Lung (tissue), 12 donors: ENCODE data around the gene TMEM109. TPM values are rescaled to one million over a fixed set of nuclear protein-coding genes. Genes with fewer than 3 reads are reported as not detected.

Source experiments
- ATAC-seq: fragments of 200-7000 bp; cut with Tn5 transposase; one replicate; pipeline ENCODE4 v1.9.1; 2020; ENCODE audit warnings: moderate number of reproducible peaks; ENCODE audit not compliant: insufficient read depth, low FRiP score
- DNase-seq, 3 donors: peaks; one replicate each; pipeline ENCODE4 v3.0.0-alpha.2; 2013 to 2017
- H3K27ac ChIP-seq, 2 donors: one replicate each; pipeline ENCODE4 v1.5.1; 2013; ENCODE audit warnings: mild to moderate bottlenecking in 2 of 2, moderate library complexity in 2 of 2, control low read depth in 1 of 2, inconsistent platforms in 1 of 2, low read depth in 1 of 2, low read length in 1 of 2
- H3K27me3 ChIP-seq, 3 donors: one replicate each; pipeline ENCODE4 v1.5.1; 2013; ENCODE audit warnings: low read length in 2 of 3; ENCODE audit not compliant: control insufficient read depth in 3 of 3, insufficient read depth in 3 of 3
- H3K36me3 ChIP-seq, 4 donors: one replicate each; pipeline ENCODE4 v1.5.1; 2013; ENCODE audit warnings: low read length in 4 of 4, mild to moderate bottlenecking in 1 of 4, moderate library complexity in 1 of 4; ENCODE audit not compliant: control insufficient read depth in 4 of 4, insufficient read depth in 4 of 4
- H3K4me1 ChIP-seq, 5 donors: one replicate each; pipeline ENCODE4 v1.5.1; 2013; ENCODE audit warnings: low read length in 5 of 5, mild to moderate bottlenecking in 2 of 5, moderate library complexity in 1 of 5; ENCODE audit not compliant: control insufficient read depth in 5 of 5, insufficient read depth in 5 of 5
- H3K4me3 ChIP-seq: one replicate; pipeline ENCODE4 v1.5.1; 2013; ENCODE audit warnings: mild to moderate bottlenecking, control low read depth, moderate library complexity
- H3K9ac ChIP-seq, 2 donors: one replicate each; pipeline ENCODE4 v1.5.1; 2013; ENCODE audit warnings: low read length in 2 of 2, control low read depth in 1 of 2; ENCODE audit not compliant: insufficient read depth in 1 of 2
- H3K9me3 ChIP-seq, 4 donors: one replicate each; pipeline ENCODE4 v1.5.1; 2013; ENCODE audit warnings: low read length in 3 of 4, mild to moderate bottlenecking in 1 of 4, moderate library complexity in 1 of 4; ENCODE audit not compliant: control insufficient read depth in 4 of 4, insufficient read depth in 3 of 4
- WGBS, 2 donors: extraction: QIAGEN DNeasy Blood & Tissue Kit; methylation state at CpG; one replicate each; pipeline ENCODE4 v1.1.7; 2013; 5-methylcytosine and 5-hydroxymethylcytosine counted together
- polyA plus RNA-seq, 2 donors: library from polyadenylated mRNA; stranded (reverse); fragments of 200-250 nt; gene quantifications; one replicate each; pipeline ENCODE4 v1.2.1, GENCODE V29; 2013
- total RNA-seq, 2 donors: library from RNA; depleted of rRNA in 1 of 2; stranded (reverse); fragments of >200 nt in 1 of 2; gene quantifications; one replicate each; pipeline ENCODE4 v1.2.1, GENCODE V29; 2014 to 2021
- TF ChIP-seq, protein P1 (sequence below): IDR thresholded peaks from 2 replicates; pipeline ENCODE4 v1.5.1; 2012; ENCODE audit warnings: mild to moderate bottlenecking; ENCODE audit errors: control extremely low read depth, extremely low read depth
- donor health status: control.
- donor health status: control.
- donor health status: Bipolar disorder and iron deficiency.
- donor health status: healthy.
- donor health status: DM: yes; HTN: yes; CAD: no.

The TMEM109 gene
- total and polyA plus RNA-seq, 4 donors = 69.2 to 128 (median 99.3) TPM

DNA sequence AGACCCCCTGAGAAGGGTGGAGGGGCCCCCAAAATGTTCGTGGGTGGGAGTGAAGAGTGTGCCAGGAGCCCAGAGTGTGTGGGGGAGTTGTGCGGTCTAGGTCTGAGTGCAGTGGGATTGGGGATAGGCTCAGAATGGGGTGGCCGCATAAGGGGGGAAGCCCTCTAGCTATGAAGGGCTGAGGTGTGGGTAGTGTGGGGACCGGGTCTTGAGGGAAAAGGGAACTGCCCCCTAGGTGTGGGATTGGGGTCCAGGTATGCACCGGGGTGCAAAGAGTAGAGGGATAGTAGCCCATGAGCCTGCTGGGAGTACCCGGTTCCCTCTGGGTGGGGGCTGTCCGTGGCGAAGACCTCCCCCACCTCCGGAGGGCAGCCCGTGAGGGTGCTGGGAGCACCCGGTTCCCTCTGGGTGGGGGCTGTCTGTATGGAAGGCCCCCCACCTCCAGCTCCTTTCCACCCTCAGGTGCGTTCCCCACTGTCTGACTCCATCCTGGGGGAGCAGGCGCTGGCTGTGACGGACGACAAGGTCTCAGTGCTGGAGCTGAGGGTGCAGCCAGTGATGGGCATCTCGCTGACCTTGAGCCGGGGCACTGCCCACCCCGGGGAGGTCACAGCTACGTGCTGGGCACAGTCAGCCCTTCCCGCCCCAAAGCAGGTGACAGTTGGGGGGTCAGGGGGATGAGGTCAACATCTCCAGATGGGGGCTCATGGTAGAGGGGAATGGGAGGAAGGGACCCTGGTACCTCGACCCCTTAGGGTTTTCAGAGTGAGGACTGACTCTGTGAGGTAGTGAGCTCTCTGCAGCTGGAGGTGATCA, 21.0 kb downstream of the TMEM109 start:
- DNase-seq (no peak), ATAC-seq (no peak)
- no peak overlapping the region for H3K27ac ChIP-seq
- peaks cover 0 to 13% (median 7%) of the 10 kb centered on the region in 4 donors for H3K36me3 ChIP-seq
- no peak overlapping the region for H3K9ac ChIP-seq
- H3K4me1 ChIP-seq = peaks cover 0 to 14% (median 0%) of the 10 kb centered on the region in 5 donors
- H3K4me3 ChIP-seq = no peak overlapping the region
- no peaks in the 10 kb centered on the region for H3K9me3 ChIP-seq
- no peaks in the 10 kb centered on the region for H3K27me3 ChIP-seq
- TF ChIP-seq, protein P1, sequence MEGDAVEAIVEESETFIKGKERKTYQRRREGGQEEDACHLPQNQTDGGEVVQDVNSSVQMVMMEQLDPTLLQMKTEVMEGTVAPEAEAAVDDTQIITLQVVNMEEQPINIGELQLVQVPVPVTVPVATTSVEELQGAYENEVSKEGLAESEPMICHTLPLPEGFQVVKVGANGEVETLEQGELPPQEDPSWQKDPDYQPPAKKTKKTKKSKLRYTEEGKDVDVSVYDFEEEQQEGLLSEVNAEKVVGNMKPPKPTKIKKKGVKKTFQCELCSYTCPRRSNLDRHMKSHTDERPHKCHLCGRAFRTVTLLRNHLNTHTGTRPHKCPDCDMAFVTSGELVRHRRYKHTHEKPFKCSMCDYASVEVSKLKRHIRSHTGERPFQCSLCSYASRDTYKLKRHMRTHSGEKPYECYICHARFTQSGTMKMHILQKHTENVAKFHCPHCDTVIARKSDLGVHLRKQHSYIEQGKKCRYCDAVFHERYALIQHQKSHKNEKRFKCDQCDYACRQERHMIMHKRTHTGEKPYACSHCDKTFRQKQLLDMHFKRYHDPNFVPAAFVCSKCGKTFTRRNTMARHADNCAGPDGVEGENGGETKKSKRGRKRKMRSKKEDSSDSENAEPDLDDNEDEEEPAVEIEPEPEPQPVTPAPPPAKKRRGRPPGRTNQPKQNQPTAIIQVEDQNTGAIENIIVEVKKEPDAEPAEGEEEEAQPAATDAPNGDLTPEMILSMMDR = no peak
- WGBS, 2 donors = 89 to 93% methylated on average over 21 of the region's 21 CpGs

GRCh38 chr11:60935676-60936442, 21.9 kb downstream of the TMEM109 start:
- WGBS, 2 donors = 91 to 92% methylated on average over 23 to 27 of the region's 27 CpGs
- Histone ChIP-seq H3K36me3 (peaks cover 0 to 14% (median 7%) of the 10 kb centered on the region in 4 donors), H3K27me3 (no peaks in the 10 kb centered on the region), H3K9me3 (no peaks in the 10 kb centered on the region), H3K27ac (peak overlapping the region; percentile 20 to 41), H3K9ac (no peak overlapping the region), H3K4me1 (peaks cover 0 to 14% (median 0%) of the 10 kb centered on the region in 5 donors), H3K4me3 (no peak overlapping the region)
- TF ChIP-seq, protein P1 = no peak
- no peak for ATAC-seq
- DNase-seq = no peak

DNA sequence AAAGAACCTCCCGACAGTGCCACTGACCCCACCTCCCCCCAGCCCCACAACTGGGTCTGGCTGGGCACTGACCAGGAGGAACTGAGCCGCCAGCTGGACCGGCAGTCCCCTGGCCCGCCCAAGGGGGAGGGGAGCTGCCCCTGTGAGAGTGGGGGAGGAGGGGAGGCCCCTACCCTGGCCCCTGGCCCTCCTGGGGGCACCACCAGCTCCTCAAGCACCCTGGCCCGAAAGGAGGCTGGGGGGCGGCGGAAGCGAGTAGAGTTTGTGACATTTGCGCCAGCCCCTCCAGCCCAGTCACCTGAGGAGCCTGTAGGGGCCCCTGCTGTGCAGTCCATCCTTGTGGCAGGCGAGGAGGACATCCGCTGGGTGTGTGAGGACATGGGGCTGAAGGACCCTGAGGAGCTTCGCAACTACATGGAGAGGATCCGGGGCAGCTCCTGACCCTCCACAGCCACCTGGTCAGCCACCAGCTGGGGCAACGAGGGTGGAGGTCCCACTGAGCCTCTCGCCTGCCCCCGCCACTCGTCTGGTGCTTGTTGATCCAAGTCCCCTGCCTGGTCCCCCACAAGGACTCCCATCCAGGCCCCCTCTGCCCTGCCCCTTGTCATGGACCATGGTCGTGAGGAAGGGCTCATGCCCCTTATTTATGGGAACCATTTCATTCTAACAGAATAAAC, 22.6 kb downstream of the TMEM109 start:
- Histone ChIP-seq H3K27me3 (no peaks in the 10 kb centered on the region), H3K9me3 (no peaks in the 10 kb centered on the region), H3K4me3 (no peak overlapping the region), H3K9ac (no peak overlapping the region), H3K27ac (peak overlapping the region; percentile 41 to 85), H3K4me1 (peaks cover 0 to 14% (median 0%) of the 10 kb centered on the region in 5 donors), H3K36me3 (peaks cover 0 to 20% (median 6%) of the 10 kb centered on the region in 4 donors)
- WGBS, 2 donors = 86 to 88% methylated on average over 17 to 18 of the region's 18 CpGs
- TF ChIP-seq, protein P1 = no peak
- ATAC-seq = no peak
- no peak for DNase-seq
